ENCODE results near the gene GOLGA6L4. TPM values are rescaled to one million over a fixed set of nuclear protein-coding genes. Genes with fewer than 3 reads are reported as not detected.
A peak's percentile ranks its signal among the peaks of the same experiment; 100 is the strongest.
"Not testable (repeated sequence)": the region's sequence is repeated elsewhere in the genome, so short reads cannot be mapped to it uniquely, and the experiment has no call there.

Gene GOLGA6L4, protein sequence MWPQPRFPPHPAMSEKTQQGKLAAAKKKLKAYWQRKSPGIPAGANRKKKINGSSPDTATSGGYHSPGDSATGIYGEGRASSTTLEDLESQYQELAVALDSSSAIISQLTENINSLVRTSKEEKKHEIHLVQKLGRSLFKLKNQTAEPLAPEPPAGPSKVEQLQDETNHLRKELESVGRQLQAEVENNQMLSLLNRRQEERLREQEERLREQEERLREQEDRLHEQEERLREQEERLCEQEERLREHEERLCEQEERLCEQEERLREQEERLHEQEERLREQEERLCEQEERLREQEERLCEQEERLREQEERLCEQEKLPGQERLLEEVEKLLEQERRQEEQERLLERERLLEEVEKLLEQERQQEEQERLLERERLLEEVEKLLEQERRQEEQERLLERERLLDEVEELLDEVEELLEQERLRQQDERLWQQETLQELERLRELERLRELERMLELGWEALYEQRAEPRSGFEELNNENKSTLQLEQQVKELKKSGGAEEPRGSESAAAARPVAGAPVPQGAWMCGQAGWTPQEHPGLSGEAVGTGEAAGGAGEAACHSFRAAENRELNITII
- total RNA-seq (10 to 100 TPM in 1 of 2 donors, 1 to 10 TPM in 1; 6.8 to 12.4 TPM), polyA plus RNA-seq (10 to 100 TPM in 1 of 2 donors, 1 to 10 TPM in 1; 1.5 to 10.7 TPM)
- long read RNA-seq, donor 1: 0 reads
- long read RNA-seq, donor 2: 0 reads

DNA sequence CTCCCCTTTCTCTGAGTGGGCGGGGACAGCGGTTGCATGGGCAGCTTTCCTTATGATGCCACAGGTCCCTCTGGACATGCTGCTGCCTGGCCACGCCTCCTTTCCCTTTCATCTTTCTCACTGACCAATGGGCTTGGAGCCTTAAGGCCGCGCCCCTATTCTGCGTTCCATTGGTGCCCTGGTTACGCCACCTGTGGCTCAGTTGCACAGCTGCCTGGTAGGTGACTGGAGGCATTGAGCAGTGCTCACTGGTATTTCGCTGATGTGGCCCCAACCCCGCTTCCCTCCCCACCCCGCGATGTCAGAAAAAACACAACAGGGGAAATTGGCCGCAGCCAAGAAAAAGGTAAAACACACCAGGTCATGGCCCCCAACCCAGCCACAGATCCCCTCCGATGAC lies at the start of gene GOLGA6L4:
GOLGA6L4 (plus strand) TSS at position 201 of the 400 bp plus-strand sequence; CDS start at position 263, 62 bp downstream.
- intact Hi-C loops (cut with DNase I); H3K4me3 ChIP-seq (ENCODE audit: low read length in 2 of 2); H3K9me3 ChIP-seq (ENCODE audit: control insufficient read depth, low read length); H3K27ac ChIP-seq (ENCODE audit: low read depth in 1 of 2, low read length in 2 of 2); H3K36me3 ChIP-seq (ENCODE audit: control insufficient read depth in 1 of 2, insufficient read depth in 2 of 2, low read length in 1 of 2); ATAC-seq (ENCODE audit: low FRiP score); H3K27me3 ChIP-seq (ENCODE audit: control insufficient read depth in 1 of 2, insufficient read depth in 2 of 2, low read length in 1 of 2); H3K4me1 ChIP-seq (ENCODE audit: control insufficient read depth in 1 of 2, insufficient read depth in 2 of 2, low read length in 2 of 2): not testable (repeated sequence)
- DNase-seq: peak in 1 of 2 donors; percentile 6
- WGBS, 2 donors: 90% methylated on average over 2 of the region's 13 CpGs; no CpG with 5 or more reads in 1 of the 2 donors

DNA sequence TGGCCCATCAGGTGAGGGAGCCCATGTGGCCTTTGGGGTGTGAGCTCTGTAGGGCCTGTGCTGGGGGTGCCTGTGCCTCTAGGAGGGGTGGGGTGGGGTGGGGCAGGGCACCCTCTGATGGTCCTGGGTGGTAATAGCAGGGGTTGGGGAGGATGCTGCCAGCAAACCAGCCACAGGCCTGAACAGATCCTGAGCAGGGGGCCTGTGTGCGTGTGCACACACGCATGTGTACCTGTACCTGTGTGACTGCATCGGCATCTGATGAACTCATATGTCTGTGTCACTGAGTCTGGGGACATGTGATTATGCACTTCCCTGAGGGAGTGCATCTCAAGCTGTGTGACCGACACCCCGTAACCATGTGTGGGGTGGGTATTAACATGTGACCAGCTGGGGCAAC lies 42.6 kb upstream of the GOLGA6L4 start:
- intact Hi-C loops (cut with DNase I); H3K9me3 ChIP-seq (ENCODE audit: control insufficient read depth, low read length); H3K4me3 ChIP-seq (ENCODE audit: low read length in 2 of 2); H3K4me1 ChIP-seq (ENCODE audit: control insufficient read depth in 1 of 2, insufficient read depth in 2 of 2, low read length in 2 of 2); H3K36me3 ChIP-seq (ENCODE audit: control insufficient read depth in 1 of 2, insufficient read depth in 2 of 2, low read length in 1 of 2); DNase-seq; ATAC-seq (ENCODE audit: low FRiP score); H3K27me3 ChIP-seq (ENCODE audit: control insufficient read depth in 1 of 2, insufficient read depth in 2 of 2, low read length in 1 of 2); H3K27ac ChIP-seq (ENCODE audit: low read depth in 1 of 2, low read length in 2 of 2): not testable (repeated sequence)
- WGBS, 2 donors: no CpG with 5 or more reads among the region's 5 CpGs

DNA sequence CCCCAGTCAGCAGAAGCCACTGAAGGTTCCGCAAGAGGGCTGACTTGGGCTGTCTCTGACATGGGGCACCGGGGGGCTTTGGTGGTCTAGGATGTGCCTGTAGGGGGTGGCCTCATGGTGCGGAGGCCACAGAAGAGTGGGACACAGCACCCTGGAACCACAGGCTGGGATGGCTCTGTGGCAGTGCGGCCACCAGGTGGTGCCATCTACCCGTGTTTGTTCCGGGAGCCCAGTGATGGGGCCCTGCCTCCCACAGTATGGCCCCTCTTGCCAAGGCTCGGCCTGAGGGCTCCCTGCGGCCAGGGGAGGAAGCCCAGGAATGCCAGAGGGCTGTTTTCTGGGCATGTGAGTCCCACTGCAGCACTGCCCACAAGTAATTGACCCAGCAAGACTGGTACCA lies 40.0 kb upstream of the GOLGA6L4 start:
- H3K4me3 ChIP-seq (ENCODE audit: low read length in 2 of 2); H3K27me3 ChIP-seq (ENCODE audit: control insufficient read depth in 1 of 2, insufficient read depth in 2 of 2, low read length in 1 of 2); H3K4me1 ChIP-seq (ENCODE audit: control insufficient read depth in 1 of 2, insufficient read depth in 2 of 2, low read length in 2 of 2); H3K9me3 ChIP-seq (ENCODE audit: control insufficient read depth, low read length); intact Hi-C loops (cut with DNase I); DNase-seq; H3K27ac ChIP-seq (ENCODE audit: low read depth in 1 of 2, low read length in 2 of 2); H3K36me3 ChIP-seq (ENCODE audit: control insufficient read depth in 1 of 2, insufficient read depth in 2 of 2, low read length in 1 of 2): not testable (repeated sequence)
- ATAC-seq (ENCODE audit: low FRiP score): peak; percentile 88
- WGBS, 2 donors: no CpG with 5 or more reads among the region's 8 CpGs

DNA sequence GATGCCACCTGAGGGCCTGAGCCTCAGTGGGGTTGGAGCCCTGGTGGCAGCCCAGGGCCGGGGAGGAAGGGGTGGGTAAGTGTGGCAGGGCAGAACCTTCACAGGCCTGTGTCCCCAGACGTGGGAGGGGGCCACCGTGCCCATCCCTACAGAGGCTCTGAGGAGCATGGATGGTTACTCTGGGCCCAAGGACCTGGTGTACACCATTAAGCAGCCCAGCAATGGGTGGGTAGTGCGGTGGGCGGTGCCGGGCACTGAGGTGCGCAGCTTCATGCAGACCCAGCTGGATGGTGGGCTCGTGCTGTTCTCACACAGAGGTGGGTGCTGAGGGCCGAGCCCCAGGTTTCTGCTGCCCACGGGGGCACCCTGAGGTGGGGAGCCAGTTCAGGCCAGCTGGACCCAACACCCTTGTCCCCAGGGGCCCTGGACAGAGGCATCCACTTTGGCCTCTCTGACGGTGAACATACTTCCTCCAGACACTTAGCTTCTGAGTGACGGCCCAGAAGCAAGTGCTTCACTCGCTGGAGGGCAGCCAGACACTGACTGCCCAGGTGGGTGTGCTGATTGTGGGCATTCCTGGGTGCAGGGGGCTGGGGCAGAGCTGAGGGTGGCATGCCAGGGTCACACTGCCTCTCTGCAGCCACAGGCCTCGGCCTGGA lies 38.9 kb upstream of the GOLGA6L4 start:
- H3K9me3 ChIP-seq (ENCODE audit: control insufficient read depth, low read length); intact Hi-C loops (cut with DNase I); H3K27ac ChIP-seq (ENCODE audit: low read depth in 1 of 2, low read length in 2 of 2); H3K4me1 ChIP-seq (ENCODE audit: control insufficient read depth in 1 of 2, insufficient read depth in 2 of 2, low read length in 2 of 2); DNase-seq; H3K27me3 ChIP-seq (ENCODE audit: control insufficient read depth in 1 of 2, insufficient read depth in 2 of 2, low read length in 1 of 2); H3K4me3 ChIP-seq (ENCODE audit: low read length in 2 of 2); H3K36me3 ChIP-seq (ENCODE audit: control insufficient read depth in 1 of 2, insufficient read depth in 2 of 2, low read length in 1 of 2): not testable (repeated sequence)
- ATAC-seq (ENCODE audit: low FRiP score): peak; percentile 58
- WGBS, 2 donors: no CpG with 5 or more reads among the region's 14 CpGs

DNA sequence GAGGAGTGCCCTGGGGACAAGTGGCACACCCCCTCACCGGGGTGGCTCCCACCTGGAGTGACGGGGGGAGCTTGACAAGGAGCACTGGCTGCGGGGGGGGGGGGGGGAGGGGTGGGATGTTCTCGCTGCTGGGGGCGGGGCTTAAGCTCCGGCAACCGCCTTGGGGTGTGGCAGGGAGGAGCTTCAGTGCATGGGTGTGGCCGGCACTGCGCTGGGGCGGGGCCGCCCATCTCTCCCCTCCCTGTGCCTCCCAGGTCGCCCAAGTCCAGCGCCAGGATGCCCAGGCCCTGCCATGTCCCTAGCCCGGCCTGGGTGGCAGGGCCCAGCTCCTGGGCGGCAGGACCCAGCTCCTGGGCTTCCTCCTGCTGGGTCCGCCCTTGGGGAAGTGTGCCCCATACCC lies 35.7 kb upstream of the GOLGA6L4 start:
- no CpG with 5 or more reads among the region's 16 CpGs for WGBS, 2 donors
- not testable (repeated sequence) for H3K27me3 ChIP-seq (ENCODE audit: control insufficient read depth in 1 of 2, insufficient read depth in 2 of 2, low read length in 1 of 2)
- peak in 1 of 2 donors; percentile 0 for DNase-seq

DNA sequence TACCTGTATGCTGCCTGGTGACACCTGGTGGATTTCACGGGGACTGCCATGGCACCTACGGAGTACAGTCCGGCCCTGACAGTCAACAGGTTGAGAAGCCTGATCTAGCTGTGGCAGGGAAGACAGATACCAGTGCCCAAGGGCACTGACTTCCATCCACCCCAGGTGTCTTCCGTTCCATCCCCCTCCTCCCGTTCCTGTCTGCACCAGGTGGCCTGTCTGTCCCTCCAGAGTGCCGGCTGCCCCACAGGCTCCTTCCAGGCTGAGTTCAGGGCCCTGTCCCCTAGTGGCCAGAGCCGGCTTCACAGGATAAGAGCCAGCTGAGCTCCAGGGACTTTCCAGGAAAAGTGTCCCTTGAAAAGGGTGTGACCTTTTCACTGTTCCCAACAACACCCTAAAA lies 10.9 kb downstream of the GOLGA6L4 start:
- H3K4me1 ChIP-seq (ENCODE audit: control insufficient read depth in 1 of 2, insufficient read depth in 2 of 2, low read length in 2 of 2); ATAC-seq (ENCODE audit: low FRiP score); intact Hi-C loops (cut with DNase I); H3K36me3 ChIP-seq (ENCODE audit: control insufficient read depth in 1 of 2, insufficient read depth in 2 of 2, low read length in 1 of 2); H3K9me3 ChIP-seq (ENCODE audit: control insufficient read depth, low read length); H3K27me3 ChIP-seq (ENCODE audit: control insufficient read depth in 1 of 2, insufficient read depth in 2 of 2, low read length in 1 of 2); H3K27ac ChIP-seq (ENCODE audit: low read depth in 1 of 2, low read length in 2 of 2); H3K4me3 ChIP-seq (ENCODE audit: low read length in 2 of 2): not testable (repeated sequence)
- WGBS, 2 donors: 33 to 67% methylated on average over 3 to 4 of the region's 7 CpGs
- DNase-seq: peak in 1 of 2 donors; percentile 7

More for the DNA sequence above, 35.7 kb upstream of the GOLGA6L4 start:
- intact Hi-C loops (cut with DNase I); ATAC-seq (ENCODE audit: low FRiP score); H3K27ac ChIP-seq (ENCODE audit: low read depth in 1 of 2, low read length in 2 of 2); H3K4me1 ChIP-seq (ENCODE audit: control insufficient read depth in 1 of 2, insufficient read depth in 2 of 2, low read length in 2 of 2); H3K4me3 ChIP-seq (ENCODE audit: low read length in 2 of 2); H3K36me3 ChIP-seq (ENCODE audit: control insufficient read depth in 1 of 2, insufficient read depth in 2 of 2, low read length in 1 of 2); H3K9me3 ChIP-seq (ENCODE audit: control insufficient read depth, low read length): not testable (repeated sequence)
